A172 (cell line): Measurements from ENCODE around the gene TRIM44. TPM values are rescaled to one million over a fixed set of nuclear protein-coding genes. Genes with fewer than 3 reads are reported as not detected.

Experiments
- DNase-seq: peaks from one replicate; pipeline ENCODE4 v3.0.0-alpha.2; 2015; ENCODE audit warnings: low spot score
- total RNA-seq: library from RNA; depleted of rRNA; stranded (reverse); fragments of >200 nt; shearing (Covaris generic); gene quantifications from 2 replicates; pipeline ENCODE4 v1.2.3, GENCODE V29; 2014

TRIM44 gene
- total RNA-seq, 1 experiment from 2014 or later = 38.0 TPM

DNA sequence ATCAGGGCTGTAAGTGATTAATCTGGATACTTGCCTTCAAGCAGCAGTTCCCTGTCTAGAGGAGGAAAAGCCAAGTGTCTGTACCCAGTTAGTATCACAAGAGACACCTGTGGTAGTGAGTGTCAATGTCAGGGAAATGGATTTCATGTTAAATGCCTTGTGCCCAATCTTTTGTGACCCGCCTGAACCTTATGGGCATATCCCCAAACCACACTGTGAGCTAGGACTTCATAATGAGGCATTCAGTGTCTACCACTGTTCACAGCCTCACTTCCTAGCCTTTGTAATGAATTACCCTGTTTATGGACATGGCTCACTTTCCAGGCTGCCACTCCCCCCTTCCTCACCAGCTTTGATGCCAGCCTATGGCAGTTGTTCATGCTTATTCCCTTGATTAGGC, 125.1 kb downstream of the TRIM44 start:
- no peak for DNase-seq

GRCh38 chr11:35791088-35791958, 128.7 kb downstream of the TRIM44 start:
- no peak for DNase-seq

DNA sequence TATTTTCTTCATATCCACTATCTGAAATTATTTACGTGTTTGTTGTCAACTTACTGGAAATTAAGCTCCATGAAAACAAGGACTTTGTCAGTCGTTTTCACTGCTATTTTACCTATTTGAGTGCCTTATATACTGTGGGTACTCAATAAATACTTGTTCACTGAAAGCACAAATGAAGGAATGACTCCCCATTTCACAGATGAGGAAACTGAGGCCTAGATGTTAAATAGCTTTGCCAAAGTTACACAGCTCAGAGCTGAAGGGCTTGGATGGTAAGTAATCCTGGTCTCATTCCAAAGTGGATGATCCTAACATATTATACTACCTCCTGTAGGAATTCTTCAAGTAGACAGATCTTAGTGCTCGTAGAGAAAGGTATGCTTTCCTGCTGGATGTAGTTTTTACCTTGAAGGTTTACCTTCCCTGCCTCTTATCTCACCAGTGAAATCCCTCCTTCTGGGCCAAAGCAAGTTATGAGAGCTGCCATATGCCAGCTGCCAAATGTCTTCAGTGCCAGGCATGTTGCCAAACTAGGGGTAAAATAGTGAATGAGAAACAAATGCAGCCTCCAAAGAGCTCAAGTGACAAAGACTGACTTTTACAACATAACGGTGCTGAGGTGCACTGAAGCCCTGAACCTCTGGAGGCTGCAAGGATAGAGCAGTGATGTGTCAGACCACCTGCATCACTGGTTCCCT, 129.7 kb downstream of the TRIM44 start:
- DNase-seq = no peak

GRCh38 chr11:35792846-35793192, 130.2 kb downstream of the TRIM44 start:
- DNase-seq = no peak

GRCh38 chr11:35794333-35794732, 131.8 kb downstream of the TRIM44 start:
- DNase-seq = no peak

GRCh38 chr11:35794850-35795249, 132.3 kb downstream of the TRIM44 start:
- DNase-seq = peak; percentile 29

- DNase-seq = peak; percentile 79
Observed at GRCh38 chr11:35796562-35796961, 134.0 kb downstream of the TRIM44 start.

DNA sequence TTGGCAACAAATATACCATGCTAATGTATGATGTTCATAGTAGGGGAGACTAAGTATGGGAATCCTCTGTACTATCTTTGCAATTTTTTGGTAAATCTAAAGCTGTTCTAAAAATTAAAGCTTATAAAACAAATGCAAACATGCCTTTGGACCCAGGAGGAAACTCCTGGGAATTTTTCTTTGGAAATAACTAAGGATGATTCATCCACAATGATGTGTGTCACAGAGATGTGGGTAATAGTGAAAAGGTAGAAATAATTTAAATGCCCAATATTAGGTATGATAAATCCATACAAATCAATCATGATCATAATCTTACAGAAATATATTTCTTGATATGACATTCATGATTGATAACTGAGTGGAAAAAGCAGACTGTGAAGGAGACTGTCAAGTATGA, 135.8 kb downstream of the TRIM44 start:
- DNase-seq = peak; percentile 20

- DNase-seq = no peak
Observed at GRCh38 chr11:35798983-35799382, 136.4 kb downstream of the TRIM44 start.

- DNase-seq = no peak
Observed at GRCh38 chr11:35799655-35800054, 137.1 kb downstream of the TRIM44 start.

DNA sequence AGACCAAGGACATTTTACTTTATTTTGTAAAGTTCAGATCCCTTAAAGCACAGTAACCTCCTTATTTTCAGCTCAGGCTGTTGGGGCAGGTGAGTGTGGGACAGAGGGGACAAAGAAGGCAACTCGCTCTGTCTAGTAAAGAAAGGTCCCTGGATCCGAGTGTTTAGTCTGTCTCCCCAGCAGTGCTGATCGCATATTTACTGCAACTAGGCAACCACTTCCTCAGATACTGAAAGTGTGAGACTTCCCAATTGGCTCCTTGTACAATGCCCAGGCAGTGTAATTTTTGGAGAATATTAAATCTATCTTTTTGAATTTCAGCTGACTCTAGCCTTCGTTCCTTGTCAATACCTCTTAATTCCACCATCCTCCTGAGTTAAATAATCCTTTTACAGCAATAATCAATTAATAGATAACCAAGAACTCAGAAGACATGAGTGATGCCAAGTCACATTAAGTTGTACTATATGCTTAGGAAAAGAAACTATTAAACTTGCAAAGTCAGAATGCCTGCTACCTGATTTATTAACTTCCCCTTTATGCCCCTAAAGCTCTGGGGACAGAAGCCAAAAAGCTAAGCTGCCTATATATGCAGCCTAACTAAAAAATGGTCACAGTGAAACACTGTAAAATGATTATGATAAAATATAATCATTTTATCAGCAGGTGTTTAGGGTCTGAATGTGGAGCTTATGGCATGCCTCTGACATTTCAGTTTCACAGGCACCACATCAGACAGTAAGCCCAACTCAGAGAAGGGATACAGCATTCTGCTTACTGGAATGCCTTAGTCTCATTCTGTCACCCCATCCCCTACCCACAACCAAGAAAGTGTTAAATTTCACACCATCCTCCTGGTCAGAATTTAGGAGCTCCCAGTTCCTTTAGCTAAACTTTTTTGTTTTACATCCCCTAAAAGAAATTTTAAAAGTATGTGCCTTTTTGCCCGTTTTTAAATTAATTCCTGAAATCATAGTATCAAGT, 138.7 kb downstream of the TRIM44 start:
- no peak for DNase-seq

GRCh38 chr11:35802221-35802620, 139.6 kb downstream of the TRIM44 start:
- no peak for DNase-seq

GRCh38 chr11:35802672-35803071, 140.1 kb downstream of the TRIM44 start:
- DNase-seq = no peak

DNA sequence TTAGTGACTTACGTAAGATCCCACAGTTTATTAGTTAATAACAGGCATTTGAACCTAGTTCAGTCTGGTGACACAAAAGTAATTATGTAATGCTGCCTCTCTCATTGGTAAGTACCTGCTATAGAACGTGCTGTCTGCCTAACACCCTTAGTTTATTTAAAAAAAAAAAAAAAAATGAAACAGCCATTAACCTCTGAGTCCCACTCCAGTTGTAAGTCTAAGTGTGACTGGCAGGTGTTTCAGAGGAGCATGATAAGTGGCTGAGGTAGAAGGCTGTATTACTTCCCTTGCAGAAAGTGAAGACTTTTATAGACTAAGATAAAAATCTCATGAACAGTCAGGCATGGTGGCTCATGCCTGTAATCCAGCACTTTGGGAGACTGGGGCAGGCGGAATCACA, 140.5 kb downstream of the TRIM44 start:
- DNase-seq = no peak

DNA sequence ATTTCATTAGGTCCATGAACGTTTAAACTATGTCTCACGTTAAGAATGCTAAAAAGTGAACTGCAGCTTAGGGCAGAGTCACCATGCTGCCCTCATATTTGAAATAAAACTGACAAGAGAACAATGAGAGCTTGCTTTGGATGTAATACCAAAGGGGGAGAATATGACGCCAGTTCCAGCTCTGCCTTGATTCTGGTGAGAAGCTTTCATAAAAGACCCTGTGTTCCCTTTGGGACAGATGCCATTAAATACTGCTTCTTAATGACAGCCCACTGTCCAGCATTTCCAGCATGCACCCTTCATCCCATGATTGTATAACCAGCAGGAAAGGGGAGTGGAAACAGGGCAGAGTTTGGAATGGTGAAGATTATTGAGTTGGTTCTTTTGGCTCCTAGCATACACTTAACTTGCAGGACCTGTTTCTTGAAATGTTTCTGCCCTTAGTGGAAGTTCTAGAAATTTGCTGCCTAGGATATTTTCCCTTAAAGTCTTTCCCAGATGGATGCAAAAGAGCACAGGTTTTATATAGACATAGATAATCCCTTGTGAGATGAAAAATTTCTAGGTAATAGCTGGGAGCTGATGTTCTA, 142.0 kb downstream of the TRIM44 start:
- DNase-seq = no peak

GRCh38 chr11:35809561-35809960, 147.0 kb downstream of the TRIM44 start:
- DNase-seq = no peak

- DNase-seq = no peak
Observed at GRCh38 chr11:35810045-35810645, 147.6 kb downstream of the TRIM44 start.

- no peak for DNase-seq
Observed at GRCh38 chr11:35811783-35812182, 149.2 kb downstream of the TRIM44 start.

GRCh38 chr11:35812828-35813227, 150.3 kb downstream of the TRIM44 start:
- no peak for DNase-seq

- DNase-seq = no peak
Observed at GRCh38 chr11:35814081-35814695, 151.6 kb downstream of the TRIM44 start.
